GM12878 (cell line): ENCODE measurements around the gene TUBGCP2. TPM values are rescaled to one million over a fixed set of nuclear protein-coding genes. Genes with fewer than 3 reads are reported as not detected.

Experiments used
- ATAC-seq: fragments of 200-7000 bp; cut with Tn5 transposase; 3 replicates; pipeline ENCODE4 v1.9.1; 2020; ENCODE audit warnings: mild to moderate bottlenecking, moderate library complexity
- BruUV-seq: library from RNA; stranded (reverse); fragments of 400-500 nt; replicated peaks from 2 replicates; lab custom pipeline; 2021; lab: Mats Ljungman, UMichigan
- CTCF ChIA-PET: fragments of 300-600 bp; sonication (Branson Sonifier 250); formaldehyde crosslinking; extraction: SDS; loops from one replicate; lab custom pipeline; 2021; ENCODE audit warnings: inconsistent platforms; lab: Yijun Ruan, JAX
- POLR2A ChIA-PET: fragments of 350-600 bp; formaldehyde crosslinking; extraction: SDS; loops from one replicate; lab custom pipeline; 2021; ENCODE audit warnings: inconsistent platforms; lab: Charles Lee
- RAD21 ChIA-PET: fragments of 300-600 bp; sonication (Branson Sonifier 250); formaldehyde crosslinking; loops from one replicate; lab custom pipeline; 2023; ENCODE audit warnings: antibody characterized with exemption; ENCODE audit not compliant: unreplicated experiment; lab: Charles Lee
- SMC1A ChIA-PET: fragments of 300-600 bp; sonication (Branson Sonifier 250); formaldehyde crosslinking; loops from one replicate; lab custom pipeline; 2023; ENCODE audit not compliant: unreplicated experiment, uncharacterized antibody; lab: Charles Lee
- DNase-seq: peaks from one replicate; pipeline ENCODE4 v3.0.0-alpha.2; 2011; ENCODE audit warnings: low read depth, low spot score
- FAIRE-seq: peaks from 3 replicates; lab custom pipeline; 2011; peaks lifted over from hg19 to GRCh38; lab: Jason Lieb, UNC
- H2AFZ ChIP-seq: 2 replicates; pipeline ENCODE4 v1.6.0; 2011; ENCODE audit warnings: low read depth, low read length, control low read depth; ENCODE audit not compliant: control insufficient read depth
- H3K27ac ChIP-seq: 2 replicates; pipeline ENCODE4 v1.5.1; 2011; ENCODE audit warnings: control low read depth; ENCODE audit not compliant: control insufficient read depth, insufficient read depth
- H3K27me3 ChIP-seq, 2 experiments: replicated peaks in 1 of 2; 2 replicates each; pipeline versions ENCODE4 v1.6.0 to v1.6.1; 2011; ENCODE audit warnings: low read length in 1 of 2; ENCODE audit not compliant: control insufficient read depth in 2 of 2, insufficient read depth in 2 of 2
- H3K36me3 ChIP-seq, 2 experiments: 2 replicates each; pipeline ENCODE4 v1.5.1; 2011; ENCODE audit warnings: low read length in 1 of 2; ENCODE audit not compliant: control insufficient read depth in 2 of 2, insufficient read depth in 2 of 2
- H3K4me1 ChIP-seq: 2 replicates; pipeline ENCODE4 v1.6.1; 2011; ENCODE audit warnings: mild to moderate bottlenecking, low read length, moderate library complexity, mixed read lengths; ENCODE audit not compliant: control insufficient read depth, insufficient read depth
- H3K4me2 ChIP-seq: 2 replicates; pipeline ENCODE4 v1.6.0; 2011; ENCODE audit warnings: control low read depth; ENCODE audit not compliant: control insufficient read depth, insufficient read depth
- H3K4me3 ChIP-seq: fragments of 200-600 bp; sonication (generic); 2 replicates; pipeline ENCODE4 v1.5.1; 2016
- H3K79me2 ChIP-seq: 2 replicates; pipeline ENCODE4 v1.6.0; 2011; ENCODE audit warnings: low read length; ENCODE audit not compliant: control insufficient read depth, insufficient read depth
- H3K9ac ChIP-seq: 2 replicates; pipeline ENCODE4 v1.8.0; 2011; ENCODE audit warnings: low read length, control low read depth, mixed read lengths; ENCODE audit not compliant: control insufficient read depth, insufficient read depth
- H3K9me3 ChIP-seq: replicated peaks from 3 replicates; pipeline ENCODE4 v1.5.1; 2011; ENCODE audit warnings: mild to moderate bottlenecking, low read length; ENCODE audit not compliant: control insufficient read depth, insufficient read depth
- H4K20me1 ChIP-seq: 2 replicates; pipeline ENCODE4 v1.6.0; 2011; ENCODE audit not compliant: control insufficient read depth, insufficient read depth
- BMI1 ChIP-seq: fragments of 450-650 bp; IDR thresholded peaks from 2 replicates; pipeline ENCODE4 v1.6.1; 2016; ENCODE audit warnings: mild to moderate bottlenecking, moderate library complexity, borderline replicate concordance
- CBX3 ChIP-seq: fragments of 200-600 bp; sonication (generic); IDR thresholded peaks from 2 replicates; pipeline ENCODE4 v1.6.1; 2016; ENCODE audit warnings: low read depth, borderline replicate concordance
- CBX5 ChIP-seq: sonication (generic); IDR thresholded peaks from 2 replicates; pipeline ENCODE4 v1.6.1; 2016; ENCODE audit warnings: low read depth, moderate library complexity, mild to moderate bottlenecking, inconsistent platforms
- CUX1 ChIP-seq: IDR thresholded peaks from 2 replicates; pipeline ENCODE4 v1.6.1; 2012; ENCODE audit warnings: improper control_type of control experiment, low read depth, low read length; ENCODE audit not compliant: insufficient replicate concordance
- IRF5 ChIP-seq: fragments of 450-650 bp; IDR thresholded peaks from 2 replicates; pipeline ENCODE4 v1.6.1; 2017; ENCODE audit warnings: borderline replicate concordance
- JUND ChIP-seq: IDR thresholded peaks from 2 replicates; pipeline ENCODE4 v1.6.1; 2012; ENCODE audit warnings: low read depth, mild to moderate bottlenecking, low read length, improper control_type of control experiment, moderate library complexity
- POLR2A ChIP-seq: IDR thresholded peaks from 2 replicates; pipeline ENCODE4 v1.6.1; 2011; ENCODE audit warnings: low read depth, mild to moderate bottlenecking, low read length
- SKIL ChIP-seq: fragments of 450-650 bp; IDR thresholded peaks from 2 replicates; pipeline ENCODE4 v1.6.1; 2017; ENCODE audit warnings: mild to moderate bottlenecking, low read depth, inconsistent platforms; ENCODE audit not compliant: poor library complexity, severe bottlenecking
- SUZ12 ChIP-seq: fragments of 200-600 bp; sonication (generic); IDR thresholded peaks from one replicate; pipeline ENCODE4 v1.6.1; 2018; ENCODE audit warnings: antibody characterized with exemption, mild to moderate bottlenecking; ENCODE audit not compliant: unreplicated experiment
- ZBTB33 ChIP-seq: fragments of 450-650 bp; IDR thresholded peaks from 2 replicates; pipeline ENCODE4 v1.6.1; 2017; ENCODE audit warnings: mild to moderate bottlenecking
- WGBS: methylation state at CpG from one replicate; pipeline ENCODE4 v1.1.6; 2016; ENCODE audit warnings: low lambda C conversion rate; ENCODE audit not compliant: insufficient replicate concordance, insufficient coverage; ENCODE audit errors: missing lambda C conversion rate; 5-methylcytosine and 5-hydroxymethylcytosine counted together
- in situ Hi-C: fragments of 300-500 bp; cut with MboI; formaldehyde crosslinking; loops from 9 replicates; pipeline ENCODE4 v1.14.3; 2018; ENCODE audit warnings: mixed read lengths
- intact Hi-C: fragments of 100-400 bp; cut with micrococcal nuclease; formaldehyde crosslinking; loops from one replicate; pipeline ENCODE4 v1.14.2; 2022; ENCODE audit not compliant: unreplicated experiment
- polyA plus RNA-seq, 11 experiments: library from polyadenylated mRNA; depleted of rRNA in 4 of 11; unstranded in 6 of 11; stranded (reverse) in 5 of 11; fragments of >200 nt; fragmentation: Nextera tagmentation in 4 of 11; fragmentation: Illumina TruSeq in 1 of 11; extraction: Ambion mirVana in 4 of 11; extraction: Trizol in 1 of 11; gene quantifications; 1 replicate in 1 of 11; 2 replicates in 10 of 11; pipeline versions ENCODE4 v1.2.1 to v1.2.3, GENCODE V29; 2011 to 2016; ENCODE audit warnings: inconsistent platforms in 2 of 11, missing spikeins in 2 of 11, low read depth in 1 of 11
- total RNA-seq, 4 experiments: library from RNA; depleted of rRNA in 3 of 4; stranded (reverse); fragments of >200 nt in 3 of 4; fragmentation: Illumina TruSeq in 1 of 4; extraction: Trizol in 1 of 4; gene quantifications; 2 replicates each; pipeline versions ENCODE4 v1.2.1 to v1.2.3, GENCODE V29; 2013 to 2021

The TUBGCP2 gene
- total and polyA plus RNA-seq, 10 of the 15 experiments (the other 5 are each of a cell fraction or from before 2014, with no cell fraction given), result 4.8 to 47.1 (median 34.7) TPM

GRCh38 chr10:133258066-133258817 is 50.4 kb downstream of the TUBGCP2 start:
- WGBS, result 37% methylated on average over 21 of the region's 21 CpGs
- no TSS peak for BruUV-seq
- Histone ChIP-seq H3K9ac (no peak overlapping the region), H3K27ac (no peak overlapping the region), H4K20me1 (no peaks in the 10 kb centered on the region), H3K79me2 (no peaks in the 10 kb centered on the region), H2AFZ (peak overlapping the region; percentile 63; the same call in 1 of the 2 replicates), H3K4me1 (peaks cover 30% of the 10 kb centered on the region), H3K36me3 (peaks cover 0 to 1% of the 10 kb centered on the region in 2 experiments; a peak in 1 of 4 replicates), H3K9me3 (no peaks in the 10 kb centered on the region), H3K4me2 (no peak overlapping the region), H3K27me3 (no peaks in the 10 kb centered on the region), H3K4me3 (no peak overlapping the region)
- in situ Hi-C loops, result no loop called here
- ATAC-seq (peak; percentile 1; the same call in 2 of the 3 replicates), DNase-seq (no peak), FAIRE-seq (no peak)
- ChIA-PET CTCF (interaction anchor here (0.7 to 2.2 kb wide), 6 partner anchors 17 to 60 kb away, joined by 3 to 12 read pairs (median 5); no protein-coding TSS in a partner anchor), RAD21 (interaction anchor here (1.6 kb wide), 1 partner anchor 18 kb away, joined by 3 read pairs; the partner anchor contains the start of gene ADAM8), POLR2A (interaction anchor here (1.8 kb wide), 1 partner anchor 17 kb away, joined by 7 read pairs; no protein-coding TSS in a partner anchor), SMC1A (no interaction called here)
- intact Hi-C loops, result no loop called here
- TF ChIP-seq IRF5 (no peak), ZBTB33 (no peak), CBX3 (no peak), SUZ12 (no peak), BMI1 (no peak), CBX5 (no peak), POLR2A (no peak), CUX1 (no peak), JUND (no peak), SKIL (no peak)
